ENCODE results near the gene CARD11. TPM values are rescaled to one million over a fixed set of nuclear protein-coding genes. Genes with fewer than 3 reads are reported as not detected.

The CARD11 gene
- total and polyA plus RNA-seq, 5 donors from 2014 or later: 7.1 to 118 (median 10.8) TPM

DNA sequence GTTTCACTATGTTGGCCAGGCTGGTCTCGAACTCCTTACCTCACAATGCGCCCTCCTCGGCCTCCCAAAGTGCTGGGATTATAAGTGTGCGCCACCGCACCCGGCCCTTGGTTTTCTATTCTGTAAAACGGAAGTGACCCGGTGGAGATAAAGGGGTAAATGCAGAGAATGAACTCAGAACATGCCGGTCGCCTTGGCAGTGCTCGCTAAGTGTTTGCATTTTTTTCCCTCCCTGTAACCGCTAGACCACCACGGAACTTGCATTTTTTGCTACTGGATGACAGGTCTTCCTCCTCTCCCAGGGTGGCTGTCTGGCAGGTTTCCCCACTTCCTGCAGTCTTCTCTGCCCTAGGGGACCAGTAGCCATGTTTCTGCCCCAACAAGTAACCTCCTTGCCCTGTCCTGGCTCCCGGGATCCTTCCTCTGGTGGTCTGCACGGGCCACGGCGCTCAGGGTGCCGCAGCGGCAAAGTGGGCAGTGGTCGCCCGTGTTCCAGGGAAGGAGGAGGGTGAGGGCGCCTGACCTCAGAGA lies 180.8 kb downstream of the CARD11 start:
- Histone ChIP-seq H3K36me3 (ENCODE audit: control insufficient read depth, insufficient read depth, low read length) (no peaks in the 10 kb centered on the region), H3K4me3 (ENCODE audit: low read depth, low read length) (peak overlapping the region; percentile 32), H3K9me3 (ENCODE audit: control insufficient read depth in 2 of 2, low read length in 2 of 2) (no peaks in the 10 kb centered on the region), H3K4me1 (ENCODE audit: control insufficient read depth, insufficient read depth, low read length, poor library complexity, severe bottlenecking) (peaks cover 23% of the 10 kb centered on the region), H3K27ac (ENCODE audit: insufficient read depth, low read length, poor library complexity, severe bottlenecking) (peak overlapping the region; percentile 67), H3K27me3 (ENCODE audit: control insufficient read depth, insufficient read depth, low read length) (no peaks in the 10 kb centered on the region)
- H3K27ac Mint-ChIP-seq: peak overlapping the region in 2 of 3 donors; percentile 91 to 100
- H3K36me3 Mint-ChIP-seq: peaks cover 10% of the 10 kb centered on the region
- H3K4me3 Mint-ChIP-seq: peak overlapping the region in 1 of 4 donors; percentile 86
- no peak for ATAC-seq (ENCODE audit: low read depth in 2 of 2)
- no peaks in the 10 kb centered on the region for H3K27me3 Mint-ChIP-seq
- no peaks in the 10 kb centered on the region for H3K9me3 Mint-ChIP-seq
- peaks cover 4 to 35% (median 22%) of the 10 kb centered on the region in 4 donors for H3K4me1 Mint-ChIP-seq
- DNase-seq: peak in 1 of 3 donors; percentile 32

DNA sequence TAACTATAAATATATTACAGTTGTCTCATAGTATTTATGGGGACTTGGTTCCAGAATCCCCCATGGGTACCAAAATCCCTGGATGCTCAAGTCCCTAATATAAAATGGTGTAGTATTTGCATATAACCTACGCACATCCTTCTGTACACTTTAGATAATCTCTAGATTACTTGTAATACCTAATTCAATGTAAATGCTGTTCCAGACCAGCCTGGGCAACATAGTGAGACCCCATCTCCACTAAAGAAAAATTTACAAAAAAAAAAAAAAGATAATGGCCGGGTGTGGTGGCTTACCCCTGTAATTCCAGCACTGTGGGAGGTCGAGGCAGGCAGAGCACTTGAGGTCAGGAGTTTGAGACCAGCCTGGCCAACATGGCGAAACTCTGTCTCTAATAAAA lies 182.2 kb downstream of the CARD11 start:
- no peaks in the 10 kb centered on the region for H3K36me3 ChIP-seq (ENCODE audit: control insufficient read depth, insufficient read depth, low read length)
- H3K36me3 Mint-ChIP-seq: peaks cover 11% of the 10 kb centered on the region
- H3K4me1 Mint-ChIP-seq: peaks cover 4 to 31% (median 19%) of the 10 kb centered on the region in 4 donors
- H3K27ac ChIP-seq (ENCODE audit: insufficient read depth, low read length, poor library complexity, severe bottlenecking): no peak overlapping the region
- no peaks in the 10 kb centered on the region for H3K9me3 Mint-ChIP-seq
- H3K9me3 ChIP-seq (ENCODE audit: control insufficient read depth in 2 of 2, low read length in 2 of 2): no peaks in the 10 kb centered on the region
- no peak overlapping the region for H3K27ac Mint-ChIP-seq
- H3K27me3 Mint-ChIP-seq: no peaks in the 10 kb centered on the region
- H3K4me1 ChIP-seq (ENCODE audit: control insufficient read depth, insufficient read depth, low read length, poor library complexity, severe bottlenecking): peaks cover 23% of the 10 kb centered on the region
- DNase-seq: no peak
- no peak for ATAC-seq (ENCODE audit: low read depth in 2 of 2)
- H3K27me3 ChIP-seq (ENCODE audit: control insufficient read depth, insufficient read depth, low read length): no peaks in the 10 kb centered on the region
- no peak overlapping the region for H3K4me3 ChIP-seq (ENCODE audit: low read depth, low read length)
- no peak overlapping the region for H3K4me3 Mint-ChIP-seq

DNA sequence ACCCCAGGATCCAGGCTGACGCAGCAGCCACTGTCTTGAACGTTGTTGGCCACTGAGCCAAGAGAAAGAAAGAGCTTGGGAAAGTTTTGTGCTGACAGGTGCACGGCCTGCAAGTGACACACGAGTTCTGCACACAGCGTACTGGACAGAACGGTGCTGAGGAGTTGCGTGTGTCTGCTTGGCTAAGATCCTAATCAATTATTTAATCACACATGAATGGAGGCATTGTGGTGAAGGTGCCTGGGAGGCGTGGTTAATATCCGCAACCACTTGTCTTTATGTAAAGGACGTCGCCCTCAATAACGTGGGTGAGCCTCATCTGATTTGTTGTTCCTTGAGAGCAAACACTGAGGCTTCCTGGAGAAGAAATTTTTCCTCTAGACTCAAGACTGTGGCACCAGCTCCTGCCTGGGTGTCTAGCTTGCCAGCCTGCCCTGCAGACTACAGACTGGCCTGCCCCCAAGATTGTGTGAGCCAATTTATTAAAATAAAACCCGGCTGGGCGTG lies 183.0 kb downstream of the CARD11 start:
- no peak for DNase-seq
- Histone ChIP-seq H3K9me3 (ENCODE audit: control insufficient read depth in 2 of 2, low read length in 2 of 2) (no peaks in the 10 kb centered on the region), H3K27me3 (ENCODE audit: control insufficient read depth, insufficient read depth, low read length) (no peaks in the 10 kb centered on the region), H3K27ac (ENCODE audit: insufficient read depth, low read length, poor library complexity, severe bottlenecking) (no peak overlapping the region), H3K4me3 (ENCODE audit: low read depth, low read length) (no peak overlapping the region), H3K4me1 (ENCODE audit: control insufficient read depth, insufficient read depth, low read length, poor library complexity, severe bottlenecking) (peaks cover 23% of the 10 kb centered on the region), H3K36me3 (ENCODE audit: control insufficient read depth, insufficient read depth, low read length) (no peaks in the 10 kb centered on the region)
- Mint-ChIP-seq H3K9me3 (peaks cover 0 to 1% (median 0%) of the 10 kb centered on the region in 7 donors), H3K27ac (no peak overlapping the region), H3K36me3 (peaks cover 16% of the 10 kb centered on the region), H3K27me3 (no peaks in the 10 kb centered on the region), H3K4me3 (no peak overlapping the region), H3K4me1 (peaks cover 4 to 33% (median 19%) of the 10 kb centered on the region in 4 donors)
- no peak for ATAC-seq (ENCODE audit: low read depth in 2 of 2)

DNA sequence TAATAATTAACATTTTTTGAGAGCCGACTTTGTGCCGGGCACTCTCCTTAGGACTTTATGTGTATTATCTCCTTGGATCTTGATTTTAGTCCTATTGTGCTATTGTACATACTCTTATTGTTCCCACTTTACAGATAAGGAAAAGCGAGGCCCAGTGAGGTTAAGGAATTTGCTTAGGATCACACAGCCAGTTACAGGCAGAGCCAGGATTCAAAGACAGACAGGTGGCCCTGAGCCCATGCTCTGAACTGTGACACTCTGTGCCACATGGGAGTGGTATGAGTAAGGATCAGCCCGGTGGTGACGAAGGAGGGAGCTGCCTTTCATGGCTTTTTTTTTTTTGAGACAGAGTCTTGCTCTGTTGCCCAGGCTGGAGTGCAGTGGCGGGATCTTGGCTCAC lies 183.7 kb downstream of the CARD11 start:
- Mint-ChIP-seq H3K4me1 (peaks cover 2 to 29% (median 17%) of the 10 kb centered on the region in 4 donors), H3K9me3 (peaks cover 0 to 1% (median 0%) of the 10 kb centered on the region in 7 donors), H3K27me3 (no peaks in the 10 kb centered on the region), H3K36me3 (peaks cover 16% of the 10 kb centered on the region), H3K27ac (no peak overlapping the region), H3K4me3 (peak overlapping the region in 1 of 4 donors; percentile 4)
- H3K9me3 ChIP-seq (ENCODE audit: control insufficient read depth in 2 of 2, low read length in 2 of 2): no peaks in the 10 kb centered on the region
- no peak for ATAC-seq (ENCODE audit: low read depth in 2 of 2)
- no peak for DNase-seq
- no peak overlapping the region for H3K4me3 ChIP-seq (ENCODE audit: low read depth, low read length)
- no peak overlapping the region for H3K27ac ChIP-seq (ENCODE audit: insufficient read depth, low read length, poor library complexity, severe bottlenecking)
- H3K36me3 ChIP-seq (ENCODE audit: control insufficient read depth, insufficient read depth, low read length): no peaks in the 10 kb centered on the region
- peaks cover 22% of the 10 kb centered on the region for H3K4me1 ChIP-seq (ENCODE audit: control insufficient read depth, insufficient read depth, low read length, poor library complexity, severe bottlenecking)
- no peaks in the 10 kb centered on the region for H3K27me3 ChIP-seq (ENCODE audit: control insufficient read depth, insufficient read depth, low read length)

DNA sequence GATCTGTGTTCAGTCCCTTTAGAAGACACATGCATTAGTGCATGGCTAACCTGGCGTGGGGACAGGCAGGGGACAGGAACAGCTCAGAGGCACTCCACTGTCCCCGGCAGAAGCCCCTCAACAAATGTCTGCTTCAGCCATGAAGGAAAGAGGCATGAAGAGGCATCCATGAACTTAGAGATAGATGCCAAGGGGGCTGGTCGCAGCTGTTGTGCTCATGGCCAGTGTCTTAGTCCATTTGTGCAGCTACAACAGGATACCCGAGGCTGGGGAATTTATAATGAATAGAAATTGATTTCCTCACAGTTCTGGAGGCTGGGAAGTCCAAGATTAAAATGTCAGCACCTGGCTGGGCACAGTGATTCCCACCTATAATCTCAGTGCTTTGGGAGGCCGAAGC lies 185.0 kb downstream of the CARD11 start:
- Mint-ChIP-seq H3K27me3 (no peaks in the 10 kb centered on the region), H3K9me3 (peaks cover 0 to 1% (median 0%) of the 10 kb centered on the region in 7 donors), H3K36me3 (peaks cover 21% of the 10 kb centered on the region), H3K4me3 (no peak overlapping the region), H3K27ac (no peak overlapping the region), H3K4me1 (peaks cover 0 to 18% (median 9%) of the 10 kb centered on the region in 4 donors)
- H3K36me3 ChIP-seq (ENCODE audit: control insufficient read depth, insufficient read depth, low read length): no peaks in the 10 kb centered on the region
- DNase-seq: no peak
- H3K4me1 ChIP-seq (ENCODE audit: control insufficient read depth, insufficient read depth, low read length, poor library complexity, severe bottlenecking): peaks cover 8% of the 10 kb centered on the region
- no peak for ATAC-seq (ENCODE audit: low read depth in 2 of 2)
- H3K9me3 ChIP-seq (ENCODE audit: control insufficient read depth in 2 of 2, low read length in 2 of 2): no peaks in the 10 kb centered on the region
- no peaks in the 10 kb centered on the region for H3K27me3 ChIP-seq (ENCODE audit: control insufficient read depth, insufficient read depth, low read length)
- no peak overlapping the region for H3K4me3 ChIP-seq (ENCODE audit: low read depth, low read length)
- H3K27ac ChIP-seq (ENCODE audit: insufficient read depth, low read length, poor library complexity, severe bottlenecking): no peak overlapping the region

DNA sequence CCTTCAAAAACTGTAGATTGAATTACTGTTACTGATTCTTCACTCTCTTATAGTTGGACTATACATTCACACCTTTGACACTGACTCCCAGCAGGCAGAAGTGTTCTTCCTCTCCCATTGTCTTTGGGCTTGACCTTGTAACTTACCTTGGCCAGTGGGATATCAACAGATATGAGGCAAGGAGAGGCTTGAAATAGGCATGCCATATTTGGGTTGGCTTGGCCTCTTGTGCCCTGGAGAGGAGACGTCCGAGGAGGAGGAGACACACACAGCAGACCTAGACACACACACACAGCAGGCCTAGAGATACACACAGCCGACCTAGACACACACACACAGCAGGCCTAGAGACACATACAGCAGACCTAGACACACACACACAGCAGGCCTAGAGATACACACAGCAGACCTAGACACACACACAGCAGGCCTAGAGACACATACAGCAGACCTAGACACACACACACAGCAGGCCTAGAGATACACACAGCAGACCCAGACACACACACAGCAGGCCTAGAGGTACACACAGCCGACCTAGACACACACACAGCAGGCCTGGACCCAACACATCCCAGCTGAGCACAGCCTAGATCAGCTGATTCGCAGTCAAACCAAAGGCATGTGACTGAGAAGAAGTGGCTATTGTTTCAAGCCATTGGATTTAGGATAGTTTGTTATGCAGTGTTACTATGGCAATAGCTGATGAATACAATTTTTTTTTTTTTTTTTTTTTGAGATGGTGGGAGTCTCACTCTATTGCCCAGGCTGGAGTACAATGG lies 187.1 kb downstream of the CARD11 start:
- Histone ChIP-seq H3K27ac (ENCODE audit: insufficient read depth, low read length, poor library complexity, severe bottlenecking) (no peak overlapping the region), H3K36me3 (ENCODE audit: control insufficient read depth, insufficient read depth, low read length) (no peaks in the 10 kb centered on the region), H3K4me1 (ENCODE audit: control insufficient read depth, insufficient read depth, low read length, poor library complexity, severe bottlenecking) (peaks cover 4% of the 10 kb centered on the region), H3K9me3 (ENCODE audit: control insufficient read depth in 2 of 2, low read length in 2 of 2) (no peaks in the 10 kb centered on the region), H3K27me3 (ENCODE audit: control insufficient read depth, insufficient read depth, low read length) (no peaks in the 10 kb centered on the region), H3K4me3 (ENCODE audit: low read depth, low read length) (no peak overlapping the region)
- Mint-ChIP-seq H3K27ac (peak overlapping the region in 1 of 3 donors; percentile 39), H3K36me3 (peaks cover 21% of the 10 kb centered on the region), H3K27me3 (no peaks in the 10 kb centered on the region), H3K4me3 (no peak overlapping the region), H3K9me3 (peaks cover 0 to 1% (median 0%) of the 10 kb centered on the region in 7 donors), H3K4me1 (peaks cover 0 to 7% (median 4%) of the 10 kb centered on the region in 4 donors)
- no peak for DNase-seq
- ATAC-seq (ENCODE audit: low read depth in 2 of 2): no peak
